ENCODE results near the gene YY1. TPM values are rescaled to one million over a fixed set of nuclear protein-coding genes. Genes with fewer than 3 reads are reported as not detected.
"Not testable (repeated sequence)": the region's sequence is repeated elsewhere in the genome, so short reads cannot be mapped to it uniquely, and the experiment has no call there.

YY1 gene
- total RNA-seq, 1 donor from 2014 or later: 64.3 TPM

- no peak for DNase-seq (ENCODE audit: low read depth)
Measured at GRCh38 chr14:100296106-100296651, 57.2 kb downstream of the YY1 start.

GRCh38 chr14:100296729-100297128 is 57.8 kb downstream of the YY1 start:
- DNase-seq (ENCODE audit: low read depth): not testable (repeated sequence)

GRCh38 chr14:100297320-100298300 is 58.7 kb downstream of the YY1 start:
- DNase-seq (ENCODE audit: low read depth): peak; percentile 41

DNA sequence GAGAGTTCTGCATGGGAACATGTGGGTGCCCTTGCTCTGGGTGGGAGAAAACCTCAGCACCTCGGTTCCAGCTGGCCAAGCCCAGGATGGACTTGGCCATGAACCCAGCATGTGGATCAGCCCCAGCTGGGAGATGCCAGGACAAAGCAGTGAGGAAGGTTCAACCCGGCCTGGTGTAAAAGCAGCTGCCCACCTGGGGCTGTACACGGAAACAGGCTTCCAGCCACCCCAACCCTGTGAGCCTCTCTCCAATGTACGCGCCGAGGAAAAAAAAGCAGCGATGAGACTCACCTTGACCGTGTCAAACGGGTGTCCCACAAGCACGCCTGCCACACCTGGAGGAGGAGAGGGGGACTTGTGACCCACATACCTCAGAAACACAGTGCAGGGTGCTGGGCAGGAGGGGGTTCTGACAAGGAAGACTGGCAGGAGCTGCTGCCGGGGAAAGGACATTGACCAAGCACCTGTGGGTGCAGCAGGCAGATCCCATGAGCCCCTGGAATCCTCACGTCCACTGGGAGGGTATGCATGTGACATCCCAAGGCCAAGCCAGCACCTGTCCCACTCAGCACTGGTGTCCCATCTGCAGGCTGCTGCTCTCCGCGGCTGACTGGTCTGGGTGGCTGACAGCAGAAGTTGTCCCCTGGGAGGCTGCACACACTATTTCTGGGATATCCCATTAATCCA is 59.8 kb downstream of the YY1 start:
- no peak for DNase-seq (ENCODE audit: low read depth)

- DNase-seq (ENCODE audit: low read depth): no peak
Measured at GRCh38 chr14:100299238-100299560, 60.3 kb downstream of the YY1 start.

DNA sequence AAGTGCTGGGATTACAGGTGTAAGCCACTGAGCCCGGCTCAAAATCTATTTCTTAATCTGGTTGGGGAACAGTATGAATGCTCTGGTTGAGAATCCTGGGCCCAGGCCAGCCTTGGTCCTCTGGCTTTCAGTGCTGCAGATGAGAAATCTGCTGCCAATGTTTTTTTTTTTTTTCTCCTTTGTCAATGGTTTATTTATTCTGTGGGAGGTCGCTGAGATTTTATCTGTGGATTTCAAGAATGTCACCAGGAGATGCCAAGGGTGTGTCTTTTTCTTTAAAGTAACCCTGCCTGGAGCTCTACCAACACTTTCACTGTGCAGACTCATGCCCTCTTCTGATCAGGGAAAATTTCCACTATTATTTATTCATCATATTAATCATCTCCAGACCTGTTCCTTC is 63.7 kb downstream of the YY1 start:
- peak; percentile 21 for DNase-seq (ENCODE audit: low read depth)

GRCh38 chr14:100303179-100303578 is 64.2 kb downstream of the YY1 start:
- no peak for DNase-seq (ENCODE audit: low read depth)

GRCh38 chr14:100303925-100304324 is 65.0 kb downstream of the YY1 start:
- DNase-seq (ENCODE audit: low read depth): no peak

DNA sequence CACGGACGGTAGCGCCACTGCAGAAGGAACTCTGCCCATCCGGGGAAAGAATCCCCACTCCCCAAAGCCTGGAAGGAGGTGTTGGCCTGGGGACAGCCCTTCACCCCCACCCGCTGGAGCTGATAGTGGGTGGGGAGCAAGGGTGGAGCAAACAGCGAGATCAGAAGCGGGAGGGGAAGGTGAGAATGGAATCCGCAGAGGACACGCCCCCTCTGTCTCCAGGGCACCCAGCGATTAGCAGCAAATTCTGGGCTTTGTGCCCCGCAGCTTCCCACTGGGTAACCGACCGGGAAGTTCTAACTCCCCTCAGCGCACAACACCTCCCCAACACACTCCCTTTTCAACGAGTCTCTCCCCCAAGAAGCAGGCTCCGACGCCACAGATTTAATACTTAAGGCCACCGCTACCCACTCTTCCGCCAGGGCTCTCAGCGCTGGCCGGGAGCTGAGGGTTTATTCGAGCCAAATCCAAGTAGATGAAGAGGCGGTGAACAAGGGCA is 65.9 kb downstream of the YY1 start:
- DNase-seq (ENCODE audit: low read depth): peak; percentile 50

DNA sequence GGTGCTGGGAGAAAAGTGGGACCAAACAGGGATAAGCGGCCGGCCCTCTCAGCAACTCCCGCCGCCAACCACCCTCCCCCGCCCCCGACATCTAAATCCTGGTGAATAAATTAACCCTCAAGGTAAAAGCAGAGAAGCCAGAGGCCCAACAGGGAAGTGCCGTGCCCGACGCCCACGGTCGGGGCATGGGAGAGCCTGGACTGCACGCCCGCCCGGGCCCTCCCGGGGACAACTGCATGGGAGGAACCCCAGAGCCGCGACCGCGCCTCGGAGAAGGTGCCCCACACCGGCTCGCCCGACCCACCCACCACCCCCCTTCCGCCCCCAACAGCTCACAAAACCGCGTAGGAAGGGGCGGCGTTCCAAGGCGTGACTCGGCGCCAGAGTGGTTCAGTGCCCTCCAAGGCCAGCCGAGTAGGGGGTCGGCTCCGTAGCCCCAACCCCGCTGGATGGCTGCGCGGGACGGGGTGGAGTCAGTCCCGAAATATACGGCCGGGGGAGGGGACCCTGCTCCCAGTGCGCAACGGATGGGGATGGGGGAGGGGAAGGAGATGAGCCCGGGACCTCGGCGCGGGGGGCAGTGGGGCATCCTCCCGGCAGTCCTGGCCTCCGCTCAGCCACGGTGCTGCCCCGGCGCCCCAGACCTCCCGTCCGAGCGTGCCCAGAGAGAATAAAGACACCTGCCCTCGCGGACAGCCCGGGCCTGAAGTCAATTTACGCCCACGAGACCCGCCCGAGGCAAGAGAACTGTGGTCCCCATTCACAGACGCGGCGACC is 66.6 kb downstream of the YY1 start:
- DNase-seq (ENCODE audit: low read depth): no peak

GRCh38 chr14:100306101-100306997 is 67.4 kb downstream of the YY1 start, which contains the start of gene SLC25A29:
TSS of gene SLC25A29 (minus strand) at chr14:100306444. CDS start at chr14:100306232, 212 bp downstream.
- DNase-seq (ENCODE audit: low read depth): peak; percentile 30

- DNase-seq (ENCODE audit: low read depth): no peak
Measured at GRCh38 chr14:100306998-100307765, 68.2 kb downstream of the YY1 start.

DNA sequence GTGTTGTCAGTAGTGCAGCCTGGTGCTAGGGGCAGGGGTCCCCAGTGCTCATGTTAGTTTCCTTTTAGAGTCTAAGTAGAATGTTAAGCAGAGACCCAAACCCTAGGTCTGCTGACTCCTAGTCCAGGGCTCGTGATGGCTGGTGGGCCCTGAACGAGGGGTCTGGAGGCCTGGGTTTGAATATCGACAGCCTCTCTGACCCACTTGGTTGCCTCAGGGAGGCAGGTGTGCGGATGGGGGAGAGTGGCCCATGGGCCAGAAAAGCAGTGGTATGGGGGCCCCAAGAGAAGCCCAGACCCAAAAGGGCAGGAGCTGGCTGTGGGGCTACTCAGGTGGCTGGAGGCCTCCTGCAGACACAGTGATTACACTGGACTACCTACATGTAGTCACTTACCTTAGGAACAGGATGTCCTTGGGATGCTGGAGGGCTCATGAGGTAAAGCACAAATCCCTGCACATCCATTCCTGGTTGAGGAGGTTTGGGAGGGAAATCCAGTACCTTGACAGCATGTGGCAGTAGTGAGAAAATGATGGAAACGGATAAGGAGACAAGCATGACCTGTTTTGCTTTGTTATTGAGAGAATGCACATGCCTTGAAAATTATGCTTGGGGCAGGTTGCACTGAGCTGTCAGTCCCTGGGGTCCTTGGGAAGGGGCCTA is 69.0 kb downstream of the YY1 start:
- DNase-seq (ENCODE audit: low read depth): peak; percentile 18

DNA sequence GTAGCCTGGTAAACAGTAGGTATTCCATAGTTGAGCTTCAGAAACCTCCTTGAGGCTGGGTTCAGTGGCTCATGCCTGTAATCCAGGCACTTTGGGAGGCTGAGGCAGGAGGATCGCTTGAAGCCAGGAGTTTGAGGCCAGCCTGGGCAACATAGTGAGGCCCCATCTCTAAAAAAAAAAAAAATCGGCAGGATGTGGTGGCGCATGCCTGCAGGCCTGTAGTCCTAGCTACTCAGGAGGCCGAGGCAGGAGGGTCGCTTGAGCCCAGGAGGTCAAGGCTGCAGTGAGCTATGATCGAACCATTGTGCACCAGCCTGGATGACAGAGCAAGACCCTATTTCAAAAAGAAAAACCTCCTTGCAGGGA is 69.5 kb downstream of the YY1 start:
- not testable (repeated sequence) for DNase-seq (ENCODE audit: low read depth)

DNA sequence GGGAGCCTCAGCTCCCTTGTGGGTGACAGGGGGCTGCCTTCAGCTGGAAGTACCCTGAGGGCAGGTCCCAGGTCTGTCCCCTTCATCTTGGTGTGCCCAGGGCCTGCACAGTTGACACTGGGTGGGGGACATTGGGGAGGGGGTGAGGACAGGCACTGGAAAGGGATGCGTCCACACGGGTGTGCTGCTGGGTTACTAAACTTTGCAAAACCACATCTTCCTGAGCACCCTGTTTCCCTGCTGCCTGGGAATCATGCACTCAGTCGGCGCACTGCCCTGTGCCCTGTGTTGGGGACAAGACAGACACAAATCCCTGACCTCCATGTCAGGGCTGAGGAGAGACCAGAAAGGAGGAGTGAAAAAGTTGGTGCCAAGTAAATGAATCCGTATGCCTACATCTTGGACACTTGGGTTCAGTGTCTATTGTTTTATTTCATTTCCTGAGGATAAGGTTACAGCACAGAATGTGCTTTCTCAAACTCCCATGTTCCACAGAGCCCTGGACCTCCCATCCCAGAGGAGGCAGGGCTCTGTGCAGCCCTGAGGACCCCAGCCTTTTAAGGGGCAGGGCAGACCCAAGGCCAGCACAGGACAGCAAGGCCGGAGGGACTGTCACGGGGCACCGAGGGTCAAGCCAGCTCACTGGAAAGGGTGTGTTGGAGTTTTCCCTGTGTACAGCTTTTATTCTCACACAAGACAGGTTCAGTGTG is 70.2 kb downstream of the YY1 start:
- no peak for DNase-seq (ENCODE audit: low read depth)

DNA sequence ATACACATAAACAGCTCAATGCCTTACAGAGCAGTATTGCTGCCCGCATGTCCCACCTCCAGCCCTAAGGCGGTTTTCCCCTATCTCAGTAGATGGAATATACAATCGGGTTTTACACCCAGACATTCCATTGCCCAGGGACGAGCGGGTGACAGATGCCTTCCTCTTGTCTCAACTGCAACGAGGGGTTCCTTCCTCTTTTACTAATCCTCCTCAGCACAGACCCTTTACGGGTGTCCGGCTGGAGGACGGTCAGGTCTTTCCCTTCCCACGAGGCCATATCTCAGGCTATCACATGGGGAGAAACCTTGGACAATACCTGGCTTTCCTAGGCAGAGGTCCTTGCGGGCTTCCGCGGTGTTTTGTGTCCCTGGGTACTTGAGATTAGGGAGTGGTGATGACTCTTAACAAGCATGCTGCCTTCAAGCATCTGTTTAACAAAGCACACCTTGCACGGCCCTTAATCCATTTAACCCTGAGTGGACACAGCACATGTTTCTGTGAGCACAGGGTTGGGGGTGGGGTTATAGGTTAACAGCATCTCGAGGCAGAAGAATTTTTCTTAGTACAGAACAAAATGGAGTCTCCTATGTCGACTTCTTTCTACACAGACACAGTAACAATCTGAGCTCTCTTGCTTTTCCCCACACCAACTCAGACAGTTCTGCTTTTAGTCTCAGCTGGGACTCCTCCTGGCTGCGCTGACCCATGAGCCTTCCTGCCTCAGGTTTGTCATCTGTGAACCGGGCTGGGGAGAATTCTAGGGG is 73.3 kb downstream of the YY1 start:
- not testable (repeated sequence) for DNase-seq (ENCODE audit: low read depth)

- no peak for DNase-seq (ENCODE audit: low read depth)
Measured at GRCh38 chr14:100312877-100313400, 74.0 kb downstream of the YY1 start.

Measured in renal cortical epithelial cell (primary cell).